CD4-positive, alpha-beta T cell treated with Interferon alpha-2 for 1 hour (primary cell): Measurements from ENCODE around the gene FBXO28.
"Not testable (repeated sequence)": the region's sequence is repeated elsewhere in the genome, so short reads cannot be mapped to it uniquely, and the experiment has no call there.

Experiments
- DNase-seq, 2 donors: peaks; one replicate each; pipeline ENCODE4 v3.0.0-alpha.2; 2020 to 2022

Gene FBXO28

DNA sequence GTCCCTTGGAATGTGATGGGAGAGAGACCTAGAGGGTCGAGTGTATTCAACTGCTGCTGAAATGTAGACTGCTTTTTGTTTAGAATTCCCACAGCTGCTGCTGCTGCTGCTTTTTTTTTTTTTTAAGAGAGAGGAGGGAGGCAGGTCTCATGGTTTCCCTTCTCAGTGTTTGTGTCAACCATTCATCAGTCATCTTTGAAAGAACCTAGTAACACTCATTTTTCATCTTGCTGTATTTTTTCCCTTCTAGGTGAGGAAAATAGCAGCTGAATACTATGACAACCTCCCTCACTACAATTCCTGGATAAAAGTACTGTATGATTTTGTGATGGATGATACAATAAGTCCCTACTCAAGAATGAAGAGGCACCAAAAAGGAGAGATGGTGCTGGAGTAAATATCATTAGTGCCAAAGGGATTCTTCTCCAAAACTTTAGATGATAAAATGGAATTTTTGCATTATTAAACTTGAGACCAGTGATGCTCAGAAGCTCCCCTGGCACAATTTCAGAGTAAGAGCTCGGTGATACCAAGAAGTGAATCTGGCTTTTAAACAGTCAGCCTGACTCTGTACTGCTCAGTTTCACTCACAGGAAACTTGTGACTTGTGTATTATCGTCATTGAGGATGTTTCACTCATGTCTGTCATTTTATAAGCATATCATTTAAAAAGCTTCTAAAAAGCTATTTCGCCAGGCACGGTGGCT, 78.3 kb downstream of the FBXO28 start:
- no peak for DNase-seq

GRCh38 chr1:224193319-224193966, 79.5 kb downstream of the FBXO28 start:
- DNase-seq, result no peak

DNA sequence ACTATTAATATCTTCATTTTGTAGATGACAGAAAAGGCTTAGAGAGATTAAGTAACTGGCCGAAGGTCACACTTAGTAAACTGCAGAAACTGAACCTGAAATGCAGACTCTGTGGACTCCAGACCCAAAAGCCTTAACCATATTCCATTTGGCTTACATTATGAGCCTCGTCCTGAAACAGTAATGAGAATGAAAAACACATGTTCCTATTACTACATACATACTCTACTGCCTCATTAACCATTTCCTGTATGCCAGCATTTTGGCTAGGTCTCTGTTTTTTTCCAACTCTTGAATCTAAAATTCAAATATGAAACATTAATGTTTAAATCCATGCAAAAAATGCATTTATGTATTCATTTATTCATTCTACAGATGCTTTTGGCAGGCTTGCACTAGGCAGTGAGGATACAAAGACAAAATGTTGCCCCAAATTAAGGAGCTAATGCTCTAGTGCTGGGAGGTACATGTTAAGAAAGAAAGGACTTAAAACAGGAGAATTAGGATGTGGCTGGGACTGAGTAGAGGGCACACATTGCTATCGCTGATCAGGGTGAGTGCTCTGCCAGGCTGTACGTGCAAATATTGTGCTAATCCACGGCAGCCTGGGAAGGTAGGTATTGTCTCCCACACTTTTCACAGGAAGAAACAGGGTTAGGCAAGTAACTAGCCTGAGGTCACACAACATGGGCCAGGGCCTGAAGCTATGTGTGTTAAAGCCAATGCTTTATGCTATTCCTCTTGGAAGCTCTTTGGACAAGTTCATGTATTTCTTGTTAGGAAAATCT, 83.1 kb downstream of the FBXO28 start:
- DNase-seq, result no peak

- DNase-seq, result no peak
Observed at GRCh38 chr1:224198572-224198971, 84.7 kb downstream of the FBXO28 start.

DNA sequence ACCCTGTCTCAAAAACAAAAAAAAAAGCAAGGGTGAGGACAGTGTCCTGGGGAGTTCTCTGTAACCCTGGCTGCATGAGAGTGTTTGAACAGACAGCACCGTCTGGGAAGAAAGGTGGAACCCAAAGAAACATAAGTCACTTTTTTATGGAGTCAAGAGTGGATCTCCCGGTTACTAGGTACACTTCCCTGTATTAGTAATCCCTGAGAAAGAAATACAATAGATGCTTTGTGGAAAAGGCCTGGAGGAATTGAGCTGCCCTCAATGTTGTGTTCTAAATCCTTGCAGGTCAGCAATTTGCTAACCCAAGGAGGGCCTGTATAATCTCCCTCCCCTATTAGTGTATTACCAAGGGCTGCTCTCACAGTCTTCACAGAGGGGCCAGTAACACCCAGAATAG, 85.8 kb downstream of the FBXO28 start:
- DNase-seq, result no peak

DNA sequence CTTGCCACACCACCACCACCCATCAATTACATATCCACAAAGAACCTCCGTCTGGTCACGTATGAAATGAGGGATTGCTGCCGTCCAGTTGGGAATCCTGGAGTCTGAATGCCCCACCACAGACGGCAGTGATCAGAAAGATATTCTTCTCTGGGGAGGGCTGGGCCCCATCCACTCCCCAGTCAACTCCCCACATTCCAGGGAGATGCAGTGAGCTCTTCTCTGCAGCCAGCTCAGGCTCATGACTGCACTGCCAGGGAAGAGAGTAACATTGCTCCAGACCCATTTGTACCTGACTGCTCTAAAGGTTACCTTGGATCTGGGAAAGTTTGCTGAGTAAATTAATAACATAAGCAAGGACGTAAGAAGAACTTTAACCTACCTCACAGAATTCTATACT, 87.5 kb downstream of the FBXO28 start:
- DNase-seq, result no peak

DNA sequence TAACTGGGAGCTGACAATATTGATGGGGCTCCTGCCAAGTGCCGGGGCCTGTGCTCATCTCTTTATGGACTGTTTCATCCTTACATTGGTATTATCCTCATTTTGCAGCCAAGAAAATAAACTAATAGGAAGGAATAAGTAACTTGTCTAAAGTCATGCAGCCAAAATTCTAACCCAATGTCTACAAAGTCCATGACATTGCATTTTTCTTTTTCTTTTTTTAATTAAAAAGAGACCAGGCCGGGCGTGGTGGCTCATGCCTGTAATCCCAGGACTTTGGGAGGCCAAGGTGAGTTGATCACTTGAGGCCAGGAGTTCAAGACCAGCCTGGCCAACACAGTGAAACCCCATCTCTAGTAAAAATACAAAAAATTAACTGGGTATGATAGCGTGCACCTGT, 87.9 kb downstream of the FBXO28 start:
- DNase-seq, result no peak

DNA sequence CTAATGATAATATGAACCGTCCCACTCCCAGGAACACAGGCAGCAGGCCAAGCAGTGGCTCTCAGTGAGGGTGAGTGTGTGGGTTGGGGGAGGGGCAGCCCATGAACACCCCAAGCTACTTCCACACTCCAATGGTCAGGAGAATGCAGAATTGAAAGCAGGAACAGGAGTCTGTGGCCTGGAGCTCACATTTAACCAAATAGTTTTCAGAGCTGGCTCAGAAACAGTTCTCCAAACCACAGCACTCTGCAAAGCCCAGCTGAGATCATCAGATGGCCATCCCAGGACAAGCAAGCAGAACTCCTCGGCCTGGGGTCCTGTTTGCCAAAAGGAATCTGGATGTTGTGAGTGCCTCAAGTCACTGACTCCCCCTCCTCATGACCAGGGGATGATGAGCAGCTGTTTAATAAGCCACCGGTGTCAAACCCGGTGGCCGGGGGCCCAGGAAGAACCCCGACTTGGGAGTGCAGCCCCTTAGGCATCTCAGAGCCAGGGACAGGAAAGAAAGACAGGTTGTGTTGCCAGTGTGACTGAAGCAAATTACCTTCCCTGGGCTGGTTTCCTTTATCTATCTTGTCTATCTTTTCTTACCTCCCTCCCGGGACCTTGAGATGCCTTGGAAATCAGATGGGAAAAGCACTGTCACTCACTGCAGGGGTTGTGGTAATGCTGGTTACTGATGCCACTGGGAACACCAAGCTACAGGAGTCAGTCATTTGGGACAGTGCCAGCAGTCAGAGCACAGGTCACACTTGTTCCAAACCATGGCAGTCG, 89.5 kb downstream of the FBXO28 start:
- peak in 1 of 2 donors; percentile 51 for DNase-seq

DNA sequence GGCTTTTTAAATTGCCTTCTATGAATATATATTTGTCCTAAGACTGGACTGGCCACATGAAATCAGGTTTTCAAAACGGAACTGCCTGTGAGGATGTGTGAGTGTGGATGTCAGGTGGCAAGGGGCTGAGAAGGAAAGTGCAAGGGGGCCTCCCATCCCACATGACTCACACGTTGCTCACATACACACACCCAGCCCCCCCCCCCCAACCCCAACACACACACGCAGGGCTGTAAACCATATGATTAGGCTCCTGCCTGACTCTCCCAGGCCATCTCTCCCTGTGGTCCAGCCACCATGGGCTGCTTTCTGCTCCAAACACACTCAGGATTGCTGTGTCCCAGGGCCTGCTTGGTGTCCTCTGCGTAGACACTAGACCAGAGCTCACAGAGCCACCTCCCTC, 91.5 kb downstream of the FBXO28 start:
- DNase-seq, result peak; percentile 21 to 57

DNA sequence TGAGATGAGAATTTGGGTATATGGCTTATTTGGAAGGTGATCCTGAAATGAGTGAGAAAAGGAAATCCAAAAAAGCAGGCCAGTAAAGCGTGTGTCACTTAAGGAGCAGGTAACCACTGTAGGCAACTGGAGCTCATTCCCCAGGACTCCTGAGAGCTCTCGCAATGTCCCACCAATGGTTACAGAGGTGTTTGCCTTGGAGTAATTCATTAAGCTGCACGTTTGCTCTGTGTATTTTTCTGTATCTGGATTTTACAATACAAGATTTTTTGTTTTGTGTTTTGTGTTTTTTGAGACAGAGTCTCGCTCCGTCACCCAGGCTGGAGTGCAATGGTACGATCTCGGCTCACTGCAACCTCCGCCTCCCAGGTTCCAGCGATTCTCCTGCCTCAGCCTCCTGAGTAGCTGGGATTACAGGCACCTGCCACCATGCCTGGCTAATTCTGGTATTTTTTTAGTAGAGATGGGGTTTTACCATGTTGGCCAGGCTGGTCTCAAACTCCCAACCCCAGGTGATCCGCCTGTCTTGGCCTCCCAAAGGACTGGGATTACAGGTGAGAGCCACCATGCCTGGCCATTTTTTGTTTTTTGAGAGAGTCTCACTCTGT, 92.1 kb downstream of the FBXO28 start:
- not testable (repeated sequence) for DNase-seq

DNA sequence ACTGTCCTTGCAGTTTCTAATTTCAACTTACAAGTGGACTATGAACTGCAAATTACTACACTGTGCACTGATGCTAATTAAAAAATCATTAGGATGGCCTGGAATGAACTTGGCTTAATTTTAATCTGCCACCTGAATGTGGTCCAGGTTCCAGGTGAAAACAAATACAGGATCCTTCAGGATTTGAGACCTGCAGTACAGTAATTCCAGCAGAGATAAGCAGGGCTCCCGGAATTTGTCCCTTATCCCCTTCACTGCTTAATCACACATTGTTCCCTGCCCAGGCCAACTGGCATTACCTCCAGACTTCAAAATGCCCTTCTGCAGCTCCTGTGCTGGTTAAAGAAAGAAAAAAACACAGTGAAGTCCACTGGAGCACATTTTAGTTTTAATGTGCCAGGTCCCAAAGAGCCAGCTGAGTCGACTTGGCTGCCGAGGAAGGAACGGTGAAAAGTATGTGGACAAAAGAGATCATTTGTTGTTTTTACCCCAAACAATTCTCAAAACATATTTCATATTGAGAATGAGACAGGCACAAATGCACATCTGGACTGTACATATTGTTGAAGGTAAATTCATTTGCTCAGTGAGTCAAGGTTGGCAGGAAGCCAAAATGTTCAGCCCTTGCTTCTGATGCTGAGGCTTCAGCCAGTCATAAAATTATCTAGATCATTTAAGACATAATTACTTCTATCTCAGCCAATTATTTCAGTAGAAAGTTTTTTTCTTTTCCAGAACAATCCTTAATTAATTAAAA, 97.5 kb downstream of the FBXO28 start:
- DNase-seq, result no peak
